Thoracic aorta (tissue), 2 donors: Measurements from ENCODE around the gene RASGRP3. TPM values are rescaled to one million over a fixed set of nuclear protein-coding genes. Genes with fewer than 3 reads are reported as not detected.

ENCODE experiments used
- ATAC-seq: fragments of 150-250 bp; one replicate; pipeline ENCODE4 v1.8.0; 2017; ENCODE audit warnings: low read depth; ENCODE audit not compliant: insufficient number of reproducible peaks, low FRiP score
- DNase-seq: peaks from one replicate; pipeline ENCODE4 v3.0.0-alpha.2; 2020; ENCODE audit warnings: low spot score
- H3K27ac ChIP-seq, 2 donors: fragments of 200-600 bp; sonication (generic); 1 replicate in 1 of 2; 2 replicates in 1 of 2; pipeline ENCODE4 v1.5.1; 2016; ENCODE audit warnings: mild to moderate bottlenecking in 2 of 2, moderate library complexity in 2 of 2
- H3K27me3 ChIP-seq: fragments of 200-600 bp; sonication (generic); replicated peaks from 2 replicates; pipeline ENCODE4 v1.6.0; 2016; ENCODE audit warnings: mild to moderate bottlenecking; ENCODE audit not compliant: insufficient read depth
- H3K36me3 ChIP-seq: fragments of 200-600 bp; sonication (generic); one replicate; pipeline ENCODE4 v1.5.1; 2016
- H3K4me1 ChIP-seq, 2 donors: fragments of 200-600 bp; sonication (generic); 1 replicate in 1 of 2; 2 replicates in 1 of 2; pipeline versions ENCODE4 v1.5.1 to v1.6.0; 2016; ENCODE audit warnings: low read depth in 2 of 2, mild to moderate bottlenecking in 1 of 2; ENCODE audit not compliant: control insufficient read depth in 1 of 2
- H3K4me3 ChIP-seq: fragments of 200-600 bp; sonication (generic); 2 replicates; pipeline ENCODE4 v1.5.1; 2016; ENCODE audit warnings: mild to moderate bottlenecking
- H3K9me3 ChIP-seq: fragments of 200-600 bp; sonication (generic); 2 replicates; pipeline ENCODE4 v1.5.1; 2016
- CTCF ChIP-seq: fragments of 200-600 bp; sonication (generic); IDR thresholded peaks from one replicate; pipeline ENCODE4 v1.5.1; 2019; ENCODE audit warnings: antibody characterized with exemption
- total RNA-seq, 2 donors: library from RNA; depleted of rRNA; stranded (reverse); fragments of >200 nt; gene quantifications; one replicate each; pipeline versions ENCODE4 v1.1.0 to v1.2.3, GENCODE V29; 2016

The RASGRP3 gene
- total RNA-seq, 2 donors from 2014 or later = 16.2 to 22.1 TPM

DNA sequence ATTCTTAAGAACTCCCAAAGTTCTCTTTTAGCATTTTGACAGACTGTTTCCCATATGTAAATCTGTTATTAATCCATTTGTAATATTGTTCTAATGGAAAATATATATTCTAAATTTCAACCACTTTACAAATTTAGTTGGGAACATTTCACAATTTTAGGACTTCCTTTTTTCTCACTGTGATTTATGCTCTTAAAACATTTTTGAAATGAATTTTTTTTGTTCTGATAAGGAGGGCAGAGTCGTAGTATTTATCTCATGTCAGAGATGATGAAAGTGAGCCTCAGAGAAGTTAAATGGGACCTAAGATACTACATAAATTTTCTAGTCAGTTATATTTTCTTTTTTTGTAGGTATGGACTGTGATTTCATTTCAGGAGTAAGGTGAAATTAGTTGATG, 26.6 kb downstream of the RASGRP3 start:
- H3K4me1 ChIP-seq = no peaks in the 10 kb centered on the region
- ATAC-seq (no peak), DNase-seq (no peak)
- H3K27ac ChIP-seq = no peak overlapping the region
- no peaks in the 10 kb centered on the region for H3K27me3 ChIP-seq
- no peaks in the 10 kb centered on the region for H3K36me3 ChIP-seq
- no peak for TF ChIP-seq CTCF
- no peaks in the 10 kb centered on the region for H3K9me3 ChIP-seq
- H3K4me3 ChIP-seq = no peak overlapping the region

DNA sequence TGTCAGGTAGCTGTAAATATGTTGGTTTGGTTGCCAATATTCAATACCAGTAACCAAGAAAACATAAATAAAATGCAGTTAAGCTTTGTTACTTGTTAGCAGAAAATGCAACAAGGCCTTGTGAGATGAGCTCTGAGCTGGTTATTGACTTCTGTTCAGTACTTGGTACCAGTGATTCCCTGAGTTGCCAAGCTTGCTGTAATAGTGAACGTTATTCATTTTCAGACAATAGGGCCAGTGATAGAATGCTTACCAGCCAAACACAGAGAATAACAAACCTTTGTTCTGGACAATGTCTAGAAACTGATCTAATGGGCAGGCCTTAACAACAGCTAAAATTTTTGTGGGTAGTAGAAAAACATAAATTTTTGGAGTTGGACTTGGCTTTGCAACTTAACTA, 29.5 kb downstream of the RASGRP3 start:
- ATAC-seq (no peak), DNase-seq (no peak)
- Histone ChIP-seq H3K36me3 (no peaks in the 10 kb centered on the region), H3K27ac (no peak overlapping the region), H3K4me3 (no peak overlapping the region), H3K4me1 (no peaks in the 10 kb centered on the region), H3K27me3 (no peaks in the 10 kb centered on the region), H3K9me3 (no peaks in the 10 kb centered on the region)
- TF ChIP-seq CTCF = no peak

GRCh38 chr2:33509908-33510585, 33.6 kb downstream of the RASGRP3 start:
- H3K27me3 ChIP-seq = no peaks in the 10 kb centered on the region
- H3K4me3 ChIP-seq = no peak overlapping the region
- H3K4me1 ChIP-seq = no peaks in the 10 kb centered on the region
- no peaks in the 10 kb centered on the region for H3K9me3 ChIP-seq
- H3K27ac ChIP-seq = no peak overlapping the region
- no peak for DNase-seq
- no peak for TF ChIP-seq CTCF
- ATAC-seq = no peak
- no peaks in the 10 kb centered on the region for H3K36me3 ChIP-seq

DNA sequence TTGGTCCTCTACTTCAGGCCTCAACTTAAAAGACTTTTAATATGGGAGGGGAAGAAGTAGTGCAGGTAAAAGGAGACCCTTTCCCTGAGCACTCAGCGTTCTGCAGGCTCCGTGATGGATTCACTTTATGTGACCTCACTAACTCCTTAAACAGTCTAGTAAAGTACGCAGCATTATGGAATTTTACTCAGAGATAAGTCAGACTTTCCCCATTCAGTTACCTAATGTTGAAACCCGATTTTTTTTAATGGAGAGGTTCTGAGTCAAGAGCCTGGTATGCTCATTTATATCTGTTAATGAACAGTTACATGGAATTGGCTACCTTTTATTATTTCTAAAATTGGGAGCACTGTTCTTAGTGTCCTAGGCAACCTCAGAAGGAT, 34.1 kb downstream of the RASGRP3 start:
- Histone ChIP-seq H3K36me3 (no peaks in the 10 kb centered on the region), H3K27me3 (no peaks in the 10 kb centered on the region), H3K9me3 (no peaks in the 10 kb centered on the region), H3K27ac (no peak overlapping the region), H3K4me3 (no peak overlapping the region), H3K4me1 (no peaks in the 10 kb centered on the region)
- ATAC-seq = no peak
- TF ChIP-seq CTCF = no peak
- DNase-seq = no peak

- no peak for TF ChIP-seq CTCF
- DNase-seq = no peak
- no peaks in the 10 kb centered on the region for H3K9me3 ChIP-seq
- H3K36me3 ChIP-seq = no peaks in the 10 kb centered on the region
- H3K4me1 ChIP-seq = no peaks in the 10 kb centered on the region
- H3K27ac ChIP-seq = no peak overlapping the region
- no peaks in the 10 kb centered on the region for H3K27me3 ChIP-seq
- H3K4me3 ChIP-seq = no peak overlapping the region
- no peak for ATAC-seq
Measured at GRCh38 chr2:33511141-33511540, 34.7 kb downstream of the RASGRP3 start.
